ENCODE data around the gene PEX11B. TPM values are rescaled to one million over a fixed set of nuclear protein-coding genes. Genes with fewer than 3 reads are reported as not detected.

Gene PEX11B, protein sequence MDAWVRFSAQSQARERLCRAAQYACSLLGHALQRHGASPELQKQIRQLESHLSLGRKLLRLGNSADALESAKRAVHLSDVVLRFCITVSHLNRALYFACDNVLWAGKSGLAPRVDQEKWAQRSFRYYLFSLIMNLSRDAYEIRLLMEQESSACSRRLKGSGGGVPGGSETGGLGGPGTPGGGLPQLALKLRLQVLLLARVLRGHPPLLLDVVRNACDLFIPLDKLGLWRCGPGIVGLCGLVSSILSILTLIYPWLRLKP
- total RNA-seq = 27.5 and 32.1 TPM in 2 replicates

DNA sequence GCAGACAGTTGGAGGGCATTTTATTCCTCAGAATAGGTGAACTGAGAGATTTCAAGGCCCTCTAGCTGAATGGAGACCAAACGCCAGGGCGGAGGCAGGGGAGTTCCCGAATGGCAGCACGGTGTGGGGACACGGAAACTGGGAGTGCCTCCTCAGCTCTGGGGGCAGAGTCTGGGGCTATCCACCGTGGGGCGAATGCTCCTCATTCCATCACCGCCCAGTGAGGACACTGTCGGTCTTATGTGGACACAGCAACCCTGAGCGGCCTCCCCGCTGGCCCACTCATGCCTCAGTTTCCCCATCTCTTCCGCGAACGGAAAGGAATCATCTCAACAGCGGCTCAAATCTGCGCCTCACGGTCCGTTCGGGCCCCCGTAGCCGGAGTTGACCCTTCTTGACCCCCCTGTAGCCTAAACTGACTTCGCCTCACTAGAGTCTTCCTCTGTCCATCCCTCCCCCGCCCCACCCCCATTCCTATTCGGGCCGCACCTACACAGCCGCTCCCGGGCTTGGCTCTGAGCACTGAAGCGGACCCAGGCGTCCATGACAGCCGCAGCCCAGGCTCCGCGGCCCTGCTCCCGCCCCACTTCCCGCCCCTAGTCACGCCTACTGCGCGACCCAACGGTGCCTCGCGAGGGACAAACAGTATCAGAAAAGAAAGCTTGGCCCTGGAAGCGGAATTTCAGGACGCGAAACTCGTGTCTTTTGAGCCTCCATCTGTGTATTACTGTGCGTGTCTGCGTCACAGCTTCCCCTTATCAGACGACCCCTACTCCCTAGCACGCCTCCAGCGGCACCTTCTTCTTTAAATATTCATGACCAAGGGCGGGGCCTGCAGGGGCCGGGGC, at the start of gene PEX11B:
TSS of gene PEX11B (minus strand) at position 574 of the 848 bp plus-strand sequence. CDS start at position 545, 29 bp downstream.
- peak; percentile 88 to 97 for DNase-seq (ENCODE audit: low read depth in 2 of 2)

DNA sequence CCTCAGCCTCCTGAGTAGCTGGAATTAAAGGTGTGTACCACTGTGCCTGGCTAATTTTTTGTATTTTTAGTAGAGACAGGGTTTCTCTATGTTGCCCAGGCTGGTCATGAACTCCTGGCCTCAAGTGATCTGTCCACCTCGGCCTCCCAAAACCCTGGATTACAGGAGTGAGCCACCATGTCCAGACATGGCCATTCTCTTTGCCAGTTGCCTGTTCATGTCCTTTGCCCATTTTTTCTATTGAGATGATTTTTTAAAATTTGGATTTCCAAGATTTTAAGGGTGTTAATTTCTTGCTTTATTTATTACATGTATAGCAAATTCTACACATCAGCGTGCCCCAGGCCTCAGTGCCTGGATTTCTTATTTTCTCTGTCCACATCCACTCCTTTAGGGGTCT, 48.8 kb upstream of the PEX11B start:
- no peak for DNase-seq (ENCODE audit: low read depth in 2 of 2)

DNA sequence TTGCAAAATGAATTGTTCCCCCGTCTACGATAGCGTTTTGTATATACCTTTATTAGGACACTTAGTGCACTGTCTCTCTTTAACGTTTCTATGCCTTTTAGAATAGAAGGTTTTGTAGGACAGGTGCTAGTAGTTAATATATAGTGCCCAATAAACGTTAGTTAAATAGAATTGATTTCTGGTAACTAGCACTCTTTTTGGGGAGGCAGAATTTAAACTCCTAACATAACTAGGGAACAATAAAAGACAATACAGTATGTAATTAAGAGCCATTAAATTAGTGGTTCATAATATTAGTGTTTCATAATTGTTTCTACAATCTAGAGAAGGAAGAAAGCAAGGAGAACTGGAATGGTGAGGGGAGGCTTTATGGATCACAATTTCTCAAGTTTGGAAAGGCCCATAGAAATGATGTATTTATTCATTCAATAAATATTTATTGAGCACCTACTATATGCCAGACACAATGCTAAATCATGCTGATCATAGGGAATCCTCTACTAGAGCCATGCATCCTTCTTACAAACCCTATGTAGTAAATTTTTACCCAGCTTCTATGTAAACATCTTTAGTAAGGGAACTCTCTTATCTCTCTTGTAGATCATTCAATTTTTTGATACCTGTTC, 46.7 kb upstream of the PEX11B start:
- no peak for DNase-seq (ENCODE audit: low read depth in 2 of 2)

DNA sequence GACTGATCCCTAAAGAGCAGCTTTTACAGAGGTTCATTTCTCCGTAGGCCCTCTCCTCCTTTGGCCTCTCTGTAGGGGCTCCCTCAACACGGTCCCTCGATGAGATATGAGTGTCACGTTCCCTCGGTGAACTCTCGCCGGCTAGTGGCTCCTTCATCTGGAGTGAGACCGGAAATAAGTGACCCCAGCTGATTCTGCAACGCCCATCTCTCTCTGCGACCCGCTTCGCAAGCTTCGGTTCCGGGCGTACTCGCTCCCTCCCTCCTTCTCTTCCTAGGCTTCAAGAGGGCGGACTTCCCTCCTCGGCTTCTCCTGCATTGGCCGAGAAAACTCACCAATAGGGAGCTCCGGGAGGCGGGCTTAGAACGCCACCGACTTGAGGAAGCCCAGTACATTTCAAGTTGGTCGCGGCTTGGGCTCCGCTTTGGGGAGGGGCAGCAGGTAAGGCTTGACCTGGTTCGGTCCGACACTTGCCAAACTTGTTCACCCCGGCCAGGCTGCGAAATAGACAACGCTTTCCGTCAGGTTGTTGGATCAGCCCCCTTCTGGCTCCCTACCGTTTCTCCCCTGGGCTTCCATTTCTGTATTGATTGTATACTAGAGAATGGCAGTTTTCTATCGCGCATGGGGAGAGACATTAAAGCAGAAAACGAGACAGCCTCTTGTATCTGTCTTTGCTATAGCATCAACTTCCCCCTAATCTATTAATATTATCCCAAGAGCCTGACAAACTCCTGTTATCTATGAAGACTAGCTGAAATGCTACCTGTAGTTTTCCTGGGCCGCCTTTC, 46.0 kb upstream of the PEX11B start, which contains the start of the genes ANKRD34A and POLR3GL:
TSS of gene ANKRD34A (minus strand) at position 248 of the 791 bp plus-strand sequence. CDS start 2,816 bp downstream, outside the sequence.
TSS of gene POLR3GL (plus strand) at position 363 of the 791 bp plus-strand sequence. CDS start 10,176 bp downstream, outside the sequence.
- peak in 1 of 2 donors; percentile 93 for DNase-seq (ENCODE audit: low read depth in 2 of 2)

DNA sequence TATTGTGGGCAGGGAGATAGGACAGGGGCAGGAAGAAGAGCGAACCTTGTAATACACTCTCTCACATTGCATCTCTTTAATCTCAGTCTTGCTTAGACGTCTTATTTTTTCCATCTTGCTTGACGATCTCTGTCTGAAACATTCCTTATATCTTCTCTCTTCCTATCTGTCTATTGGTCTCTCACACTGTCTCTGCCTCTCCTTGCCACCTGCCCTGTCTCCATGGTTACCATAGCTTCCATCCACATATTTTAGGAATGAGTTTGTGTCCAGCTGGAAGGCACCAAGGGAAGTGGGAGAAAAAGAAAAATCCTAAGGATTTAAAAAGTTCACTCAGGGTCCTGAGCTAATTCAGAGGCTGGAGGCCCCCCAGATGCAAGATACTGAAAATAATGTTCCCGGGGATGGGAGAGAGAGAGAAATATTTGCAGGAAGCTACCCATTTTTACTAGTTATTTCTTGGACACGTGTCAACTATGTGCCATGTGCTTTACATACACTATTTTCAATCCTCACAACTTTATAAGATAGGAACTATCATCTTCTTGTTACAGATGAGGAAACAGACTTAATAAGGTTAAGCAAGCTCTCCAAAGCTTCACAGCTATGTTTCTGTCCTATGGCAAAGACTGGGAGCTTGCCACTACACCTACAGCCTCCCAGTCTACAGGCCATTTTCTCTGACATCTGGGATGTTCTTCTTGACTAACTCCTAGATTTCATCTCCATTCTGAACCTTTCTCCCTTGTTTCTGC, 44.9 kb upstream of the PEX11B start:
- no peak for DNase-seq (ENCODE audit: low read depth in 2 of 2)

DNA sequence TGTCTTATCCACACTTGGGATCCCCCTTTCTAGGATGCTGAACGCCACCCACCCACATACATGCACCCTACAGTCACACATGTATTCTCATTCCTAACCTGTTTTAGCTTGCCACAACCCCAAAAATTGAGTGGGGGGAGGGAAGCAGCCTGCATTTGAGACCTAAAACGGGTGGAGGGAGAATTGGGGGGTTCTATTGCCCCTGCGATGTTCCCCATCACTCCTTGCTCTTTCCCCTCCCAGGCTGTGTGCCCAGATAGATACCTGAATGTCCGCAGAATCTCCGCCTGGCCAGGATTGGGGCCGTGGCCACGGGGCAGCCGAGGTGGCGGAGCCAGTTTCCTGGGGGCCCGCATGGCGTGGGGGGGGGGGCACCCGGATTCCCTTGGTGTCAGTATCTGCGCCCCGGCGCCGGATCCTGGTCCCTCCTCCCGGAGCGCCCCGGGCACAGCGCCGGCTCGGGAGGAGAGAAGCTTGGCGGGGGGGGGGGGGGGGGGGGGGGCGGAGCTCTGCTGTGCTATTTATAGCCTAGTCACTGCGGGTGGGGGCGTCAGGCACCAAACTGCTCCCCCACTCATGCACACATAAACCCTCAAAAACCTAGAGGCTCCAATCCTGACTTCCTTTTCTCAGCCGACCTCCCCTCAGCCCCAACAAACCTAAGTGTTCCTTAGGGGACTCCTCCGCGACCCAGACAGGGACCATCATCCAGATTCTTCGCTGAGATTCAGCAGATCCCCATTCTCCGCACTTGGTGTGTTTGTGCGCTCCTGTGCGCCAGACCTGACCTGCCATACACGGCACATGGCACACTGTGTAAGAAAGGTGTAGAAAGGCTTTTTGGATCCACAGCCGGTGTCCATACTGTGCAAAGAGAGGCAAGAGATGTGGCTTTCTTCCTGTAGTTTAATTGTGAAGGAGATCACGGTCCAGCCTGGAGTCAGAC, 43.9 kb upstream of the PEX11B start:
- DNase-seq (ENCODE audit: low read depth in 2 of 2) = no peak

DNA sequence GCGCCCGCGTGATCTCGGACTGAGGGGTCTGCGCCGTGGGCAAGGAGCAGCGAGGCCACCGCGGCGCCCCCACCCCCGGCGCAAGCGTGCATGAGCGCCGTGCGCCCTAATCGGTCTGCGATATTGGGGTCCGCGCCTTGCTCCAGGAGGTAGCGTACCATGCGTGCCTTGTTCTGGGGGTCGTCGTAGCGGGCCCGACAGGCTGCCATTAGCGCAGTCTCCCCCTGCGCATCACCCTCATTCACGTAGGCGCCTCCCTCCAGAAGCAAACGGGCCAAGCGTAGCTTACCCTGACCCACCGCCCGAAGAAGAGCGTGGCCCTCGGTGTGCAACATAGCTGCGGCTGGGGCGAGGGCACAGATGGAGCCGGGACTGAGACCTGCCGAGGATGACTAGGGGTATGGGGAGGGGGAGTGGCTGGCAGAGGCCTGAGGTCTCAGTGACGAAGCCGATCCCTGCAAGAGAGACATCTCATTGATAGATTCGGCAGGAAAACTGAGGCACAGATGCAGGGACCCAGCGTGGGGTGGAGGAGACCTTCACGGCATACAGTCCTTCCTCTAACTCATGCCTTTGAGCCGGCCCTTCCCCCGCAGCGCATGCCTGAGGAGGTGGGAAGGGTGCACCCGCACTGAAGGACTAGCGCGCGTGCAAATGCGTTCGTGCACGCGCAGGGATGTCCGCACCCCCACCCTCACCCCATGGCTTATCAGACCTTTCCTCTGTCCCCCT, 43.1 kb upstream of the PEX11B start:
- DNase-seq (ENCODE audit: low read depth in 2 of 2) = no peak

DNA sequence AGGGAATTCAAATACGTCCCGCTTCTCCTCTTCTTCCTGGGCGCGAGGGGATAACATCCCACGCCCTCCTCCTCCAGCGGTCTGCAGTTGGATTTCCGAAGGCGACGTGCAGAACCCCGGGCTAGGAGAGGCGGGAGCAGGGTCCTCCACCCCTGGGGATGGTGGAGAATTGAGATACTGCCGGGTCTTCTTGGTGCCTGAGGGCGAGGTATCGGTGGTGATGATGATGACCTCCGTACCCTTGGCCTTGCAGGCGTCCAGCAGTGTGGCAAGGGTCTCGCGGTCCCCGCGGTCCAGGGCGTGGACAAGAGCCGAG, 42.5 kb upstream of the PEX11B start:
- DNase-seq (ENCODE audit: low read depth in 2 of 2) = no peak

DNA sequence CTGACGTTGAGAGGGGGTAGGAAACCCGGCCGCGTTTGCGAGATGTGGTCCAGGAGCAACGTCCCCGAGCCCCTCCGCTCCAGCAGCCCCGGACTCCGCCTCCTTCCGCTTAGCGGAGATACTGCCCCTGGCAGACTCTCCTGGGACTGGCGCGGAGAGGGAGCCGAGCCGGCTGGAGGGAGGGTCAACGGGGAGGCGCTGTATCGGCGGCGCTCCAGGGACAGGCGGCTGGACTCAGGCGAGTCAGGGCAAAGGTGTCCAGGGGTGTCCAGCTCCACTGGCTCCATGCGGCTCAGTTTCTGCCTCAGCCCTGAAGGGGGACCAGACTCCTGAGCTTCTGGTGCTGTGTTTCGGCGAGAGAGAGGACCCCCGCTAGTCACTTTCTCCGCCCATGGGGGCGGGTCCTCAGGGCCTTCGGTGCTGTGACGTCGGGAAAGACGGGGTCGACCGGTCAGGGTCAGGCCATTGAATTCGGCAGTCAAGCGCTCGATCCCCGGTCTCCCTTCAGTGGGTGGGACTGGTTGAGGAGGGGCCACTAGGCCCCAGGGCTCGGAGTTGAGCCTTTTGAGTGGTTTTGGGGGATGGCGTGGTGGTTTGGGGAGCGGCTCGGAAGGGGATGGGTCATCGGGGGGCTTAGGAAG, 42.1 kb upstream of the PEX11B start:
- DNase-seq (ENCODE audit: low read depth in 2 of 2) = peak in 1 of 2 donors; percentile 66

DNA sequence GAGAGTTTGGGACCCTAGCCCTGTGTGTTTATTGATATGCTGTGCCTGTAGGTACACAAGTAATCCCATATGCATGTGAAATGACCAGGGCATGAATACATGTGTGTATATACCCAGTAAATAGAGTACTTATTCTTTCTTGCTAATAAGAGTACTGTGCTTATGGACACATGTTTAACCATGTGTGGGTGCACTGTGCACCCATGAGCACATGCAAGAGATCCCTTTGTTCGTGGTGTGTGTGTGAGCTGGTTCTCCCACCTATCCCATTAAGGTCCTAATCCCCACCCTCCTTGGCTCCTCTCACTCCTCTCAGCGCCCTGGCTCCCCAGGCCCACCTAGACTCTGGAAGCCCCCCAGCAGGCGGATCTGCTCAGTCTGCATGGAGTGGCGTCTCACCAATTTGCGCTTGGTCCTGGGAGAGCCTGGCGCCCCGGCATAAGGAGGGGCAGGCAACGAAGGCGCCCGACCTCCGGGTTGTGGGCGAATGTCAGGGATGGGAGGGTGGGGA, 41.5 kb upstream of the PEX11B start:
- no peak for DNase-seq (ENCODE audit: low read depth in 2 of 2)

DNA sequence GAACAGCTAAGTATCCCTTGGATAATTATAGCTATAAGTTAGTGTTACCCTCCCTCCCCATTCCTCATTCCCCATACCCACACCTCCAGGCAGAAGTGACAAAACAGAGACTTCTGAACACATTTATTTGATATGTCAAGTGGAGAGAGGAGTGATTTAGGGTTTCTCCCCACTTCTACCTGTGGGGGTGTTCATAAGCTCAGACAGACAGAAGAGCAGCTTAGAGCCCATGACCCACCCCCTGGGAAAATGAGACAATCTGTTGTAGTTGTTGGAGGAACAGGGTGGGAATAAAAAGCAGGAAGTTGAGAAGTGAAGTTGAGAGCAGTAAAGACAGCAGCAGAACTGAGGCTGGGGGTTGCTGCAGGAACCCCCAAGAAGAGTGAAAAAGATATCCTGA, 40.8 kb upstream of the PEX11B start:
- no peak for DNase-seq (ENCODE audit: low read depth in 2 of 2)

DNA sequence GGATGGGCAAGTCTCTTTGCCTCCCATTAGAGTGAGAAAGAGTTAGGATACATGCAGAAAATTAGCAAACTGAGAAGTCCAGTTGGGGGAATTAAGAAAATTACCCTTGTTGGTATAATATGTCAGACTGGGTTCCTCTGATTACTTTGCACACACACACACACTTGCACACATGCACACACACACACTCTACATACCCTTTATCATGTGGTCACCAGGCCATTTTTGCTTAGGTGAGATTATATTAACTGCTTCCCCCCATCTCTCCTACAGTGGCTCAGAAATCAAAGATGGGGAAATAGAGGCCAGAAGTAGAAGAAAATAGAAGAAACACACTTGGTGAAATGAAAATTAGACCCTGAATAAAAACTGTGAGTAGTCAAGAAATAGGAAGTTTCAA, 40.2 kb upstream of the PEX11B start:
- DNase-seq (ENCODE audit: low read depth in 2 of 2) = no peak

DNA sequence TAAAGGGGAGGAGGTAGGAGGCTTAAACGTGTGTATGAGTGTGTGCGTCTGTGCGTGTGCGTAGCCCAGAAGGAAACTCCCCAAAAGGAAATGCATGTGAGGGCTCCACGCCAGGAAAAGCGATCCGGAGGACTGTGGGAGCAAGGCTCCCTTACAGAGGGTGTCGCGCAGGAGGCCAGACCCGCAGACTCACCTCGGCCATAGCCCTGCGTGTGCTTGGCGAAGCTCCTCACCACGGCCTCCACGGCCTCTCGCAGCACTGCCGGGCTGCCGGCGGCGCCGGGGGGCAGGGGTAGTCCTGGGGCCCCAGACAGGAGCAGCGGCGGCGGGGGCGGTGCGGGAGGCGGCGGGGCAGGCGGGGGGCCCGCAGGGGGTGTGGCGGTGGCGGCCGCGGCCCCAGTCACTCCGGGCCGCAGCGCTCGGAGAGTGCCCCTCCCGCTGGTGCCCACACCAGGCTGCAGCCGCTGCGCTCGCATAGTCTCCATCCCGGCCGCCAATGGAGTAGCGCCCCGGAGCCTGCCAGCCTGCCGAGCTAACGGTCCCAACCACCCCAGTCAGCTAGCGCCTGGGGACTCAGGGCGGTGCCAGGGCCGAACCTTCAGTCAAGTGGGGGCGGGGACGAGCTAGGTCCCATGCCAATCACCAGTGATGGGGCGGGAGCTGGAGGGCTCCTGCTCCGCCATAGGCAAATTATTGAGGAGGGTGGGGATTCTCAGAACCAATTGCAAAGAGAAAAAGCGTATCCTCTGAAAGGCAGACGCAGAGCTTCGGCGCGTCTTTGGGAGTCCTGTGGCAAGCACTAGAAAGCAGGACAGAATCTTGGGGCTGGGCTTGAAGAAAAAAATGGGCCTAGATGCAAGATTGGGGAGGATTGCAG, 39.2 kb upstream of the PEX11B start, which contains the start of gene LIX1L:
TSS of gene LIX1L (minus strand) at position 575 of the 877 bp plus-strand sequence. CDS start at position 485, 90 bp downstream.
- DNase-seq (ENCODE audit: low read depth in 2 of 2) = peak; percentile 85 to 97

DNA sequence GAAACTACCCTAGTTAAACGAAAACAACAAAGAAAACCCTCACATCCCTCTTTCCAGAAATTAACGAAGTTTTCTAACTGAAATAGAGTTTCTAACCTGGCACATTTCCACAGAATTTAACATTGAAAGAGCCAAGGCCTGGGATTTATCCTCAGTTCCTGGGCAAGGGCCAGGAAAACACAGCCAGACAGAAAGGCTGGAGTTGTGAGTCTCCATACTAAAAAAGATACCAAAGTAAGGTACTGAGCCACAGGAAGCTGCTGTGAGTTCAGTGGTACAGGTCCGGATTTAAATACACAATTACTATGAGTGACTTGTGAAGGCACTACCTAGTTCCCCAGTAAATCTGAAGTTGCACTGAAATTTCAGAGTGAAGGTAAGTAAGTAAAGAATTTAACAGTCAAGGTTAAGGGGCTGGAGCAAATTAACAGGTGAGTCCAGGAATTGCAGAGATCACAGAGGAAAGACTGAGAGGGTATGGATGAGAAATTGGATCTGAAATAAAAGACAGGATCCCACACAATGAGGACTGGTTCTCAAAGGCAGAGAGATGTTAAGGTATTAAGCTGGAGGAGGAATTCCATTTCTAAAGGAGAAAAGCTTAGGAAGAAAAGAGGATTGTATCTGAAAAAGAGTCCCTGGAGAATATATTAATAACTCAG, 38.4 kb upstream of the PEX11B start:
- peak in 1 of 2 donors; percentile 38 for DNase-seq (ENCODE audit: low read depth in 2 of 2)

DNA sequence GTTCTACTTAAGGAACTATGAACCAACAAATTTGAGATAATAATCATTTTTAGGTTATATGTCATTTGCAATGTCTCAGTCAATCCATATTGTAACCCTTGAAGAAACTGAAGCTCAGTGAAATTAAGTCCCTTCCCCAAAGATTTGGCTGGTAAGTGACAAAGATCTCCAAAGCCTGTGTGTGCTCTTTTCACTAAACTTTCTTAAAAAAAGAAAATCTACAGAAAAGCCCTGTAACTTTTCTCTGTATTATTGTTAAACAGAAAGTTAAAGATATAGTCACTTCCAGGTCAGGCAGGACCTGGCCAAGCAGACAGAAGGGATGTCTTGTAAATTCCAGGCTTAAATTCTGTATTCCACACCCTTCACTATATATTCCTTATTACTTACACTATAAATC, 37.8 kb upstream of the PEX11B start:
- DNase-seq (ENCODE audit: low read depth in 2 of 2) = no peak

DNA sequence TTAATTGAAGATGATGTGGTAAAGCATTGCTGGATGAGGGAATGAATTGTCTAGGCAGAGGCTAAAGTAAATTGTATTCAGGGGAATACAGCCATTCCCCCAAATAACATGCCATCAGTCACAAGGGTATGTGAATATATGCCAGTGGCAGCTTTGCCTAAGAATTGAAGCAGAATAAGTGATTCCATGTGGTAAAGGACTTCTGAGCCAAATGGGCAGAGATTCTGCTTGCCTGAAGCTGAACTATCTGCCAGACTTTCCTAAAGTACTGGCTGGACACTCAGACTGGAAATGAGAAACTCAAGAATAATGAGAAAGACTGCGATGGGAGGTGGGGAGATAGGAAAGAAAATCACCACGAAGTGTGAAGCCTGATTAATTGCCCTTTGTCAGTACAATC, 36.9 kb upstream of the PEX11B start:
- DNase-seq (ENCODE audit: low read depth in 2 of 2) = no peak

Measured in dermis microvascular lymphatic vessel endothelial cell (primary cell).